NCI-H2029 treated with DMSO at 0.1 percent for 48 hours (cell line): ENCODE data around the gene MED27.
A peak's percentile ranks its signal among the peaks of the same experiment; 100 is the strongest.

Experiments
- DNase-seq: peaks from one replicate; lab custom pipeline; 2025; lab: John Stamatoyannopoulos, UW

MED27 gene

DNA sequence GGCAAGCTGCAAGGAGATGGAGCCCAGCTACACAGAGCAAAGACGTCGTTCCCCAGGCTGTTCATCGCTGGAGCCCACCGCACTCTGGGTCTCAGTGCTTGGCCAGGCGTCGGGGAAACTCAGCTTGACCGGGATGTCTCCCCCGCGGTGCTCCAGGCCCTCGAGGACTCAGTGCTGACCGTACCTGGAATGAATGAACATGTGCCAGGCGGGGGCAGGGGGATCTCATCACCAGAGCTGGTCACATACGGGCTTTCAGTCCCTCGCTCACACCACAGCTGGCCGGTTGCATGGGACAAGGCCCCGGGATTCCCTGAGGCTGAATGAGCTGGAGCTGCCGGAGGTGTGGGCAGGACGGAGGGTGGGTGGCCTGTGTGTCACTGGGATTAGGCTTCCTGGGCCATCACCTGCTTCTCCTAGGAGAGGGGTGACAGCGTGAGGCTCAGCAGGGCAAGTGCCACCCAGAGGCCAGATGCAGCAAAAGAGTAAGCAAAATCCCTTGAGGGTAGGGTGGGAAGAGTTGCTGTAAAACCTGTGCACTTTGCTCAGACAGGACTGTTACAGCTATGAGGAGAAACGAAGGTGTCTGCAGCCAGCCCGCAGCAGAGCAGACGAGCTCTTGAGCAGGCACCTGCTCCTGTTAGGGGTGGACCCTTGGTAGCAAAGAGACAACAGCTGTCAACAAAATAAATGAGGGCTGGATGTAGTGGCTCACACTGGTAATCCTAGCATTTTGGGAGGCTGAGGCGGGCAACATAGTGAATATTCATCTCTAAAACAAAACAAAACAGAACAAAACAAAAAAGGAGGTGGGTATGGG is 269.1 kb downstream of the MED27 start:
- peak; percentile 55 for DNase-seq
